HG02571 (cell line): ENCODE measurements around the gene UBE3B.
"Not testable (repeated sequence)": the region's sequence is repeated elsewhere in the genome, so short reads cannot be mapped to it uniquely, and the experiment has no call there.

ENCODE experiments used
- ATAC-seq: cut with Tn5 transposase; IDR thresholded peaks from one replicate; pipeline ENCODE4 v1.9.1; 2021; ENCODE audit warnings: mild to moderate bottlenecking, moderate library complexity; ENCODE audit not compliant: unreplicated experiment

Gene UBE3B

DNA sequence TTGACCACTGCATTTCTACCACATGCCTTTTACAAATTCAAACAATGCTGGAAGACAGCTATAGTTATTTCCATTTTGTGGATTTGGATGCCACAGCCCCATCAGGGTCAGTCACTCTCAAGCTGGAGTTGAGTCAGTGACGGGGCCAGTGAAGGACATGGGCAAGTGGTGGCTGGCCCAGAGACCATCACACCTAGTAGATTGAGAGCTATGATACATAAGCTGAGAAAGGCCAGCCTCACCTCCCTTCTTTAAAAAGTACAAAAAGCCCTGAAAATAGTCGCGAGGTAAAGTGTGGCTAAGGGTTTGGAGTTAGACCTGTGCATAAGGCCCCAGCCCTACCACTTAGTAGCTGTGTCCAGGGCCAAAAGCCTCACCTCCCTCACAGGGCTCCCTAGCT, 4.4 kb upstream of the UBE3B start:
- no peak for ATAC-seq

DNA sequence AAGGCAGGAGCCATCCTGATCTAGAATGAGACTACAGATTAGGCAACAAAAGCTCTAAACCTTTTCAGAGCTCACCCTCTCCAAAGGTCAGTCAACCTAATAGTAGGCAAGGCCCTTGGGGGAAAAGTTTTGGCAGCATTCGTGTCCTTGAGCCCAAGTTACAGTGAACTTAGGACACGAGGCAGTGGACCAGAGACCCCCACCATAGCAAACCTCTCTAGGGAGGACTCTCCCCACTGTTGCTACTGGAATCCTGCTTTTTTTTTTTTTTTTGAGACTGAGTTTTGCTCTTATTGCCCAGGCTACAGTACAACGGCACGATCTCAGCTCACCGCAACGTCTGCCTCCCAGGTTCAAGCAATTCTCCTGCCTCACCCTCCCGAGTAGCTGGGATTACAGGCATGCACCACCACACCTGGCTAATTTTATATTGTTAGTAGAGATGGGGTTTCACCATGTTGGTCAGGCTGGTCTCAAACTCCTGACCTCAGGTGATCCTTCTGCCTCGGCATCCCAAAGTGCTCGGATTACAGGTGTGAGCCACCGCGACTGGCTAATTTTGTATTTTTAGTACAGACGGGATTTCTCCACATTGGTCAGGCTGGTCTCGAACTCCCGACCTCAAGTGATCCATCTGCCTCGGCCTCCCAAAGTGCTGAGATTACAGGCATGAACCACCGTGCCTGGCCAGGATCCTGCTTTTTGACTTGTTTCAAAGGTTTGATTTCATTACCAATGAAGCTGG, 3.7 kb upstream of the UBE3B start:
- ATAC-seq = not testable (repeated sequence)

DNA sequence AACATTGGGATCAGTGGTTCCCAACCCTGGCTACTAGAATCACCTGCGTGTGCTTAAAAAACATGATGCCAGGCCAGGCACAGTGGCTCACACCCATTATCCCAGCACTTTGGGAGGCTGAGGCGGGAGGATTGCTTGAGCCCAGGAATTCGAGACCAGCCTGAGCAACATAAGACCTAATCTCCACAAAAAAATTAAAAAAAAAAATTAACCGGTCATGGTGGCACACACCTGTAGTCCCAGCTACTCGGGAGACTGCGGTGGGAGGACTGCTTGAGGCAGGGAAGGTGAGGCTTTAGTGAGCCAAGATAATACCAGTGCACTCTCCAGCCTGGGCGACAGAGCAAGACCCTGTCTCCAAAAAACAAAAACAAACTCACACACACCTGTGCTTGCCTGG, 2.3 kb upstream of the UBE3B start:
- no peak for ATAC-seq

DNA sequence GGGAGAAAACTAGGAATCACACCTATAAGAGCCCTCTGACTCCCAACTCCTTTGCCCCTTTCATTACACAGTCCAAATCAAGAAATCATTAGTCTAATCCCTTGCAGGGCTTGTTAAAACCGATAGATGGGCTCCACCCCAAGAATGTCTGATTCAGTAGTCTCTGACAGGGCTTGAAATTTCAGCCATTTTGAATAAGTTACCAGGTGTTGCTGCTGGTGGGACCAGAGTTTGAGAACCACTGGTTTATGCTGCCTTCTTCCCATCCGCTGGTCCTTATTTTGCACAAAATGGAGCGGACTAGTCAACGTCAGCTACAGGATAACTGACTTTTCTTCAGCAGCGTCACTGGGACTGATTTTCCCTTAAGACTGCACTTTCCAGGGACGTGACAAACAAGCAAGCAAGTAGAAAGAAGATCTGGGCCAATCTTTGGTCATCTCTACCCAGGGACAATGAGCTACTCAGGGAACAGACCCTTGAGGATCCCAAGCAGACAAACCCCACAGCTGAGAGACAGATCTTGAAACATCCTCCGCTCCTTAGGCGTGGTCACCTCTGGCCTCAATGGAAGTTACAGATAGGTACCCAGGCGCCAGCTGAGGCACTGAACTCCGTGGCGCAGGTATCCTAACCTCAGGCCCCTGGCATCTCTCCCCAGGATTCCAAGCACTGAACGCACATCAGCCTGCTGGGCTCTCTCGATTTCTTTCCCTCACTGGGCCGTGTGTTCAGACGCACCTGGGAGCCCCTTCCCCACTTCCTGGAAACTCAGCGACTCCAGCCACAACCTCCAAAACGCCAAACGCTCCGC, 1.2 kb upstream of the UBE3B start:
- ATAC-seq = no peak

DNA sequence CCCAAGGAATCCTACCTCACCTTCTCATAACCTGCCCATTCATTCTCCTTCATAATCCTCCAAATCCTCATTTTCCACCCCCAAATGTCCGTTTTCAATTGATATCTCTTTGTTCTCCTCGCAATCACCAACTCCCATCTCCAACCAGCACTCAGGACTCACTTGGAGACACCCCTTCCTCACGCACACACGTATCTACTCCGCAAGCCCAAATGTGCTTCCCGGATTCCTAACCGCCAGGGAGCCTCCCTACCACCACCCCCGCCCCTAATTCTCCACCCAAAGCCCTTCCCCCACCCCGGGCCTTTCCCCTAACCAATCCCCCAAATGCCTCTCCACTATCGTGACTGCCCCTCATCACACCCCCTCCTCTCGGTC, 638 bp upstream of the UBE3B start:
- ATAC-seq = no peak

DNA sequence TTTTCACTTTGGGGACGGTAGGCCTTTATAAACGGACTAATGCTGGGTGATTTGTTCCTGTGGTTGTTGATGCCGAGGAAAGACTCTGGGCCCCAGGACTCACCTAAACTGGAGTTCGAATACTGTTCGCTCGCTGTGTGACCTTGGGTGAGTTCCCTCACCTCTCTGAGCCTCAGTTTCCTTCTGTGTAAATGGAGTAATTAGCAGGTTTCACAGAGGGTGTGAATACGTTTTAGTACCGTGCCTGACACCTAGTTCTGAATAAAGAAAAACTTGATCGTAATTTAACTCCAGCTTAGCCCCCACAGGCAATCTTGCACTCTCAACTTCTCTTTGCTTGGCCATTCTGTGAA, 505 bp downstream of the UBE3B start:
- ATAC-seq = no peak

DNA sequence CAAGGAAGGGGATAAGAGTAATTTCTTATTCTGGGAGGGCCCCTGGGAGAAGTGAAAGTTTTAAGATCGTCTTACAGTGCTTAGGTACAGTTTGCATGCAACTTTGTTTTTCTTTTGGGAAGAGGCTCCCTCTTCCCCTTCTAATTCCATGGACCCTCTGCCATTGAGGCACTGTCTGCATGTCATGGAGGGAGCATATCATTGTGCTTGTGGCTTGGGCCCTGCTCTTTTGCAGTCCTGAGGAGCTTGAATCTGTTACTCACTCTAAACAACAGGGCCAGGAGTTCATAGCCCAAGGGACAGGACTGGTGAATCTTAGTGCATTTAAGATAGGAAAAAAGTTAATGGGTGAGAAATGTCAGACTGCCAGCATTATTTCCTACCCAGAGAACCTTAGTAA, 2.3 kb downstream of the UBE3B start:
- no peak for ATAC-seq

DNA sequence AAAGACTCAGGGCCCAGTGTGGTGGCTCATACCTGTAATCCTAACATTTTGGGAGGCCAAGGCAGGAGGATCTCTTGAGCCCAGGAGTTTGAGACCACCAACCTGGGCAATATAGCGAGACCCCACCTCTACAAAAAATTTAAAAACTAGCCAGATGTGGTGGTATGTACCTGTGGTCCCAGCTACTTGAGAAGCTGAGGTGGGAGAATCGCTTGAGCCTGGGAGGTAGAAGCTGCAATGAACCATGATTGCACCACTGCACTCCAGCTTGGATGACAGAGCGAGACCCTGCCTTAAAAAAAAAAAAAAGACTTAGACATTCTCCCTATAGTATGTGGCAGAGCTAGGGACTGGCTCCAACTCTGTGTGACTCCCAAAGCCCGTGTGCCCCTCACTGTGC, 2.9 kb downstream of the UBE3B start:
- no peak for ATAC-seq

DNA sequence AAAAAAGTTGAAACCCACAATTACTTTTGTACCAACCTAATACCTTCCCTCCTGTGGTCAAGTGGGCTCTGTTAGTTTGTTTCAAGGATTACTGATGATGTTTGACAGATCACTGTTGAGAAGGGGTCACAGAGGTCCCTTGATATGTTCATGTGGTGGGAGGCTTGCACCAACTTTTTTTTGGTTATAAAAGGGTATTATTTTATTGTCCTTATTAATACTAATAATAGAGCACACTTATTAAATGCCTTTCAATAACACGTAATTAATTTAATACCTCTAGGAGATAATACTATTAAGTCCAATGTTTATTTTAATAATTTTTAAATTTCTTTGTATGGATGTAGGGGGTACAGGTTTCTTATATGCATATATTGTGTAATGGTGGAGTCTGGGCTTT, 4.4 kb downstream of the UBE3B start:
- ATAC-seq = no peak

DNA sequence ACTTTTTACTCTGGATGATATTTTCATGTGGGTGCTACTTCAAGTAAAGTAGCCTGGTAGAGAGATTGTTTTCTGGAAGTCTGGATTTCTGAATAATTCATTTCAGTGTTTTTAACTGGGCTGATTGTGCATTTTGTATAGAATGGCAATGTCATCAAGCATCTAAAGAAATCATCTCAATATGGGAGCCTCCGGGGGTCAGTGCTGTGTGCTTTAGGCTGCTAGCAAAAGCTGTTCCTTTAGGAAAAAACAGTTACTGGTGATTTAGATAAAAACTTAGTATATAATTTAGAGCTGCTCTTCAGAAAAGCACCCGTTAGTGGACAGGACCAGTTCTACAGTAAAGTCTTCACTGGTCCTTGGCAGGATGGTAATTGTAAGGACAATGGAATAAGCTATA, 5.1 kb downstream of the UBE3B start:
- ATAC-seq = no peak

DNA sequence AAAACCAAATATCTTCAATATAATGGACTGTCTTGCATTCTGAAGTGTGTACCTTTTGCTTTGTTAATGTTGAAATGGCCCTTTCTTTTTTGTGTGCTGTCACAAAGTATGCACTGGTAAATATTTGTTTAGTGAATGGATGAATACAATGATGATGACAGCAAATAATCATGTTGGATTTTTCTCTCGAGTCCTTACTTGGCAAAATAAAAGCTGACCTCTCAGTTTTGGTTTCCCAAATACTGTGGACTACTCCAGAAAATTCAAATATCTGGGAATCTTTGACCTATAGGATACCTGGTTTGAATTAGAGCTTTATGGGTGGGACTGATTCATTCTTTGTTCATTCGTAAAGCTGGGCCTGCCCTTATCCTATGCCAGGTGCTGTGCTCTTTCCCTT, 5.5 kb downstream of the UBE3B start:
- ATAC-seq = no peak

DNA sequence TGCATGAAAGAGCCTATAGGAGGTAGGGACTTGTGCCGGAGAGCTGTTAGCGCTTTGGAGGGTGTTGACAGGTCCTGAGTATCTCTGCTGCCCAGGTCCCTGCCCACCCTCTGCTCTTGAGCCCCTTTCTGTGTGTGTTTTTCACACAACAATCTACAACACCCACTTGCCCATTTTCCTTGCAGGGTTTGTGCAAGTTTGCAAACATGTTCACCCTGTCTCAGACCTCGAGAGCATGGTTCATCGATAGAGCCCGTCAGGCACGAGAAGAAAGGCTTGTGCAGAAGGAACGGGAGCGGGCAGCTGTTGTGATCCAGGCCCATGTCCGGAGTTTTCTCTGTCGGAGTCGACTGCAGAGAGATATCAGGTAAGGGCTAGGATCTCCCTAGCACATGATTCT, 5.9 kb downstream of the UBE3B start:
- no peak for ATAC-seq

DNA sequence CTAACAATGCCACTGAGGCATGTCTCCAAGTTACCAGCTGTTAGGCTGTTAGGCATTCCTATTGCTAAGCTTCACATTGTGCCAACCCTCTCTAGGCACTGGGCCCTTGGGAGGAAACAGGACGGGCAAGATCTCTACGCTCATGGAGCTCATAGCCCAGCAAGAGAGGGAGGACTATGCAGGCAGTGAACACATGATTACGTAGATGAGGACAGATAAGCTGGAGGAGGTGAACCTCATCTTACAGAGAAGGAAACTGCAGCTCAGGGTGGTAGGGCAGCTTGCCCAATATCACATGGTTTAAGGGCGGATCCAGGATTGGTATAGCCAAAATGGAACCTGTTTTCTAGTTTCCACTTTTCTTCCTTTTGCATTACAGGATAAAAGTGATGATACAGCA, 7.8 kb downstream of the UBE3B start:
- no peak for ATAC-seq

DNA sequence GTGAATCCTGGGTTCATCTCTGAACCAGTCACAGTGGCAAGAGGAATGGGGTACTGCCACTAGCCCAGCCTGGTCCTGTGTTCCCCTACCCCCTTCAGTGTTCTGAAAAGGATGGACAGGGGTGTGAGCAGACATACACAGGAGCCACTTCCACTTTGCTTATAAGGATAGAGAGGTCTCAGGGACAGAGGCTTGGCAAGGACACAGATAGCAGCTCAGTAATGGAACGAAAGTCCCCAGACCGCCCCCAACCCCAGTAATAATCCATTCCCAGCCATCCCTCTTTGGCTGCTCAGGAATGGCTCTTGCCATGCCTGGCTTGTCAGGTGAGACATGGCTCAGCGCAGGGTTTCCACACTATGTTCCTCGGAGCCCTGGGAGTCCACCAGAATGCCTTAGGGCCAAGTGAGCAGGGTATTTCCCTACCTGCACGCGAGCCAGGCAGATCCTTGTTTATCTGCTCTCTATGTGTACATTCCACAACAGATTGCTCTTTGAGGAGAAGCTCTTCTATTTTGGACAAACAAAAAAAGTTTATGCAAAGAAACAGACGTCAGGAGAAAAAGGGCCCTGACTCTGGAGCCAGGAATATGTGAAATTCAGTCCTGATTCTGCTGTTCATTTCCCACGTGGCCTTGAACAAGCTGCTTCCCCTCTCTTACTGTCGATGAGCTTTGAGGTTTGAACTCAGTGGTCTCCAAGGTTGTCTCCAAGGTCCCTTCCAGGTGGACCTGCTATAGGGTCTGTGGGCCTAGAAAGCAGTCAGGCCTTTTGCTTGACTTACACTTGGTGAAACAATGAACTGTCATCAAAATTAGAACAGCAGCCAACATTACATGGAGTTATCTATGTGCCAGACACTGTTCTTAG, 10.0 kb downstream of the UBE3B start:
- ATAC-seq = no peak

DNA sequence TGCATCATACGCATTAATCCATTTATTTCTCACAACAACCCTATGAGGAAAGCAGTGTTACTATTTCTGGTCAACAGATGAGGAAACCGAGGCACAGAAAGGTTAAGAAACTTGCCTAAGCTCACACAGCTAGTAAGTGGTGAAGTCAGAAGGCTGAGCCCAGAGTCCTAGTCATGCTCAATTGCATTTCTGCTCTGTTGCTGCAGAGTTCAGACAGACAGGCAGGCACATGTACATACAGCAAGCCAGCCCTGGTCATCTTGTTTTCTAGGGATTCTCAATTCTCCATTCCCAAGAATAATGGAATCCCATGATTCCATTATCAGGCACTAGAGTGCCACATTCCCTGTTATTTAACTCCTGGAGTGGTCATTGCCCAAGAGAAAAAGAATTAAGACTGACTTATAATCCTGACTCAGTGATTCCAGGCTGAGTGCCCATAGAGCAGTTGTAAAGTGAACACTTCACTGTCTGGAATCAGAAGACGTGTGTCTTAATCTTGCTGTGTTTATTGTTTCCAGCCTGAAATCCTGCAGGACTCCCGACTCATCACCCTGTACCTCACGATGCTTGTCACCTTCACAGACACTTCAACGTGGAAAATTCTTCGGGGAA, 10.7 kb downstream of the UBE3B start:
- ATAC-seq = no peak

DNA sequence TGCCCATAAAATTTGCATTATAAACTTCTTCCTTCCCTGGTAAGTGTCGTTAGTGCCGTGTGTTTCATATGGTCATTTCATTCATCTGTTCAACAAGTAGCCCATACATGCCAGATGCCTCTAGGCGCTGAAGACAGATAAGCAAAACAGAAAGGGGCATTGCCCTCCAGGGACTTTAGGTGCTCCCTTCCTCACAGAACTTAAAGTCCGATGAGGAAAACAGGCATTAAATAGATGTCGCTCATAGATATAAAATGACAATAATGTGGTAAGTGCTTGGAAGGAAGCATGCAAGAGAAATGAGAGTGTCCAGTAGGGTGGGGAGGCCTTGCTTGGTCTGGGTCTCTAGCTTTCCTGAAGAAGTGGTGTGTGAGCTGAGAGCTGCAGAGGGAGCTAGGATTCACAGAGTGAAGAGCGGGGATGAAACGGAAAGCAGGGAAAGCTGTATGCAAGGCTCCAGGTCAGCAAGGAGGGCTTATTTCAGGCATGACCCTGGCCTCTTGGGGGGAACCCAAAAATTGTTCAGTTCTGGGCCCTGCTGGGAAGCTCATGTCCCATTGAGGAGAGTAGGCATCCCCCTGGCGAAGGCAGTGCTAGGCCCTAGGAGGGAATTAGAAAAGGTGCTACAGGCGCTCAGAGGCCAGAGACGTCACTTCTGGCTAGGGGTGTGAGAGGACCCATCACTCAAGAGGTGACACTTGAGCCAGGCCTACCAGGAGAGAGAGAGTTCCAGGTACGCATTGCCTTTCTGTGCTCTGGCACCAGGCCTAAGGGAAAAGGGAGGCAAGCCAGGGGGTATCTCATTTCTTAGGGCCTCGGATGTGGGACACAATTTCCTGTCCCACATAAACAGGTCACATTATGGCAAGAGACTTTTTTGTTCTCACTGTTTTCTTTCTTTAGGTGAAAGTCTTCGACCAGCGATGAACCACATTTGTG, 11.9 kb downstream of the UBE3B start:
- ATAC-seq = no peak

DNA sequence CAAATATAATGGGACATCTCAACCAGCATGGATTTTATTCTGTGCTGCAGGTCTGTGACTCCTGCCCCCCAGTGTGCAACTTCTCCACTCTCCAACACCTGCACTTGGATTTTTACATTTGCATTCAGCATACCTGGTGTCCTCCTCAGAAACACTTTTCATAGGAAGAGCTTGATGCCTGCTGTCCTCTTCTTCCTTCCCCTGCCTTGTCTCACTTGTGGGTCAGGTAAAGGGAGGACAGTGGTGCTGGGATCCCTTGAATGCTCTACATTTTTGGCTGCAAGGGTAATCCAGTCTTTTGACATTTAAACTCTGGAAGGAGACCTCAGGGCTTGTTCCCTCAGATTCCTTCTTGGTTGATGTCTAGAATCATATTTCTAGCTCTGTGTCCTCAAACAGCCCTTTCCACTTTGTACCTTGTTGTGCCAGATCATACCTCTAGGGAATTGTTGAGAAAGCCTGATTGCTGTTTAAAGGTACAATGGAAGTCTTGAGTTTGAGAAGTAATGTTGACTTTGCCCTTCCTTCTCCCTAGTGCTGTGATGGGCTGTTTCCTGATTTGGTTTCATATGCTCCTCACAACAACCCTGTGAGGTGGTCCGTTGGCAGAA, 12.6 kb downstream of the UBE3B start:
- no peak for ATAC-seq

DNA sequence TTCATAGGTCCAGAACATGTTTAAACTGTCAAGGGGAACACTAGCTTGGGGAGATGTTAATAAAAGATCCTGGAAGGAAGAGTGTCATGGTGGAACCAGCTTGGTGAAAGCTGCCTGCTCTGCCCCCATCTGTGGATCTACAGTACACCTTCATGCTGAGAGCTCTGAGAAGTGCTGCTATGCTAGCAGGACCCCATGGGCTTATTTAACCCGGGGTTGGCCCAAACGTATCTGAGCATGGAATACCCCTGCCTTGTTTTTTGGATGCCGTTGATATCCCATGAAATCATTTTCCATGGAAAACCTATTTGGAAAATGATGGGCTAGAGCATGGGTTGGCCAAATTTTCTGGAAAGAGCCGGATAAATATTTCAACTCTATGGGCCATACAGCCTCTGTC, 14.2 kb downstream of the UBE3B start:
- ATAC-seq = no peak

DNA sequence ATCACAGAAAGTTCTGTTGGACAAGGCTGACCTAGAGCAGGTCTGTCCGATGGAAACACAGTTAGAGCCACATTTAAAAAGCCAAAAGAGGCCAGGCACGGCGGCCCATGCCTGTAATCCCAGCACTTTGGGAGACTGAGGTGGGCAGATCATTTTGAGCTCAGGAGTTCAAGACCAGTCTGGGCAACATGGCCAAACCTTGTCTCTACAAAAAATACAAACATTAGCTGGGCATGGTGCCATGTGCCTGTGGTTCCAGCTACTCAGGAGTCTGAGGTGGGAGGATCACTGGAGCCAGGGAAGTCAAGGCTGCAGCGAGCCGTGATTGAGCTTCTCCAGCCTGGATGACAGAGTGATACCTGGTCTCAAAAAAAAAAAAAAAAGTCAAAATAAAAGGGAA, 14.9 kb downstream of the UBE3B start:
- no peak for ATAC-seq

DNA sequence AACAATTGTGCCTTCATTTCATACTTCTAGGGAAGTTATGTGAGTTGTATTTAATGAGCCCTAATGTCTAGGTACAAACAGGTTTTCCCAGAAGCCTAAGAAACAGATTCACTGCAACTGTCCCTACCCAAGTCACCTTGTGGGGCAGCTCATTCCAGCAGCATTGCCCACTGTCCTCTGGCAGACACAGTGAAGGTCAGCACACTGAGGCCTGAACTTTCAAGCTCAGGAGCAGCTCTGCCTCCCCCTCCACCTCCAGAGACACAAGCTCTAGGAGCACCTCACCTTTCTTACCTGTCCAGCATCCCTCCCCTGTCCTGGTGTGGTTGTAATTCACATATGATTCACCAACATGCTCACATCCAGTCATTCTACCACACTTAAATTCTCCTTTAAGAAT, 15.7 kb downstream of the UBE3B start:
- ATAC-seq = no peak
